H1 (cell line): ENCODE data around the gene HTR2B. TPM values are rescaled to one million over a fixed set of nuclear protein-coding genes. Genes with fewer than 3 reads are reported as not detected.

Source experiments
- CTCF ChIA-PET: fragments of 300-600 bp; sonication (Branson Sonifier 250); formaldehyde crosslinking; loops from one replicate; lab custom pipeline; 2021; ENCODE audit not compliant: partially characterized antibody; lab: Charles Lee
- POLR2A ChIA-PET: fragments of 300-600 bp; sonication (Branson Sonifier 250); formaldehyde crosslinking; loops from one replicate; lab custom pipeline; 2021; ENCODE audit warnings: inconsistent platforms; ENCODE audit not compliant: partially characterized antibody; lab: Charles Lee
- DNase-seq, 2 experiments: peaks; one replicate each; pipeline versions ENCODE4 v3.0.0 to v3.0.0-alpha.2; 2010 to 2022; ENCODE audit warnings: low spot score in 2 of 2, low read depth in 1 of 2, mixed read lengths in 1 of 2
- FAIRE-seq: peaks from 2 replicates; lab custom pipeline; 2011; peaks lifted over from hg19 to GRCh38; lab: Jason Lieb, UNC
- H2AFZ ChIP-seq: 2 replicates; pipeline ENCODE4 v1.8.1; 2012; ENCODE audit warnings: low read length, inconsistent platforms
- H2AK5ac ChIP-seq: 2 replicates; pipeline ENCODE4 v1.6.1; 2013; ENCODE audit warnings: low read depth, low read length
- H2BK120ac ChIP-seq: replicated peaks from 2 replicates; pipeline ENCODE3; 2013; ENCODE audit warnings: low read depth, low read length, inconsistent platforms
- H2BK12ac ChIP-seq: 2 replicates; pipeline ENCODE4 v1.6.1; 2013; ENCODE audit warnings: low read depth, low read length
- H2BK15ac ChIP-seq: 2 replicates; pipeline ENCODE4 v1.6.1; 2013; ENCODE audit warnings: low read length
- H2BK20ac ChIP-seq: 2 replicates; pipeline ENCODE4 v1.6.1; 2013; ENCODE audit warnings: low read length
- H2BK5ac ChIP-seq: 2 replicates; pipeline ENCODE4 v1.6.1; 2013; ENCODE audit warnings: low read depth, low read length
- H3K14ac ChIP-seq: 2 replicates; pipeline ENCODE4 v1.6.1; 2013; ENCODE audit warnings: inconsistent platforms; ENCODE audit not compliant: insufficient read length
- H3K18ac ChIP-seq: 2 replicates; pipeline ENCODE4 v1.6.1; 2013; ENCODE audit warnings: low read length; ENCODE audit errors: extremely low read depth
- H3K23ac ChIP-seq: 2 replicates; pipeline ENCODE4 v1.6.1; 2013; ENCODE audit warnings: inconsistent platforms; ENCODE audit not compliant: insufficient read length
- H3K23me2 ChIP-seq: 2 replicates; pipeline ENCODE4 v1.6.1; 2013; ENCODE audit warnings: low read depth, low read length
- H3K27ac ChIP-seq: 2 replicates; pipeline ENCODE4 v1.6.1; 2011; ENCODE audit warnings: low read depth, low read length, inconsistent platforms
- H3K27me3 ChIP-seq, 4 experiments: replicated peaks in 1 of 4; 1 replicate in 1 of 4; 2 replicates in 3 of 4; pipeline versions ENCODE4 v1.6.1 to v1.8.1; 2011 to 2013; ENCODE audit warnings: low read length in 3 of 4, mild to moderate bottlenecking in 3 of 4, inconsistent platforms in 2 of 4, mixed read lengths in 2 of 4, moderate library complexity in 1 of 4; ENCODE audit not compliant: control insufficient read depth in 3 of 4, insufficient read depth in 3 of 4; ENCODE audit errors: extremely low read depth in 1 of 4
- H3K36me3 ChIP-seq, 4 experiments: 2 replicates each; pipeline versions ENCODE4 v1.6.1 to v1.8.1; 2011 to 2013; ENCODE audit warnings: mild to moderate bottlenecking in 4 of 4, low read length in 3 of 4, moderate library complexity in 2 of 4, control low read depth in 1 of 4, inconsistent platforms in 1 of 4; ENCODE audit not compliant: insufficient read depth in 4 of 4, control insufficient read depth in 2 of 4
- H3K4ac ChIP-seq: replicated peaks from 2 replicates; pipeline ENCODE3; 2013; ENCODE audit warnings: low read length, low read depth, mixed read lengths, inconsistent platforms; ENCODE audit not compliant: insufficient read length
- H3K4me1 ChIP-seq, 4 experiments: replicated peaks in 1 of 4; 1 replicate in 1 of 4; 2 replicates in 3 of 4; pipeline versions ENCODE4 v1.6.1 to v1.8.1; 2011 to 2013; ENCODE audit warnings: low read length in 3 of 4, inconsistent platforms in 2 of 4, mixed read lengths in 1 of 4; ENCODE audit not compliant: insufficient read depth in 4 of 4, control insufficient read depth in 3 of 4
- H3K4me2 ChIP-seq, 2 experiments: 2 replicates each; pipeline versions ENCODE4 v1.6.1 to v1.8.1; 2011 to 2013; ENCODE audit warnings: low read depth in 2 of 2, low read length in 2 of 2, control low read depth in 1 of 2, inconsistent platforms in 1 of 2, mild to moderate bottlenecking in 1 of 2; ENCODE audit not compliant: insufficient read depth in 1 of 2
- H3K4me3 ChIP-seq, 4 experiments: fragments of 200-600, 300-600 bp in 1 of 4; sonication (generic), shearing (Covaris generic), sonication (Bioruptor Twin) in 1 of 4; 2 replicates each; pipeline versions ENCODE4 v1.5.1 to v1.8.1; 2011 to 2016; ENCODE audit warnings: low read length in 4 of 4, low read depth in 3 of 4, control low read depth in 2 of 4, inconsistent platforms in 2 of 4, mild to moderate bottlenecking in 2 of 4, mixed read lengths in 1 of 4, moderate library complexity in 1 of 4; ENCODE audit not compliant: insufficient read depth in 2 of 4; ENCODE audit errors: extremely low read depth in 1 of 4
- H3K56ac ChIP-seq: replicated peaks from 2 replicates; pipeline ENCODE3; 2013; ENCODE audit warnings: low read depth, mild to moderate bottlenecking, mixed read lengths, low read length, inconsistent platforms; ENCODE audit not compliant: insufficient read length
- H3K79me1 ChIP-seq: 2 replicates; pipeline ENCODE4 v1.6.1; 2013; ENCODE audit warnings: low read depth, low read length, control low read depth
- H3K79me2 ChIP-seq, 2 experiments: 2 replicates each; pipeline versions ENCODE4 v1.6.1 to v1.8.1; 2012 to 2013; ENCODE audit warnings: low read length in 2 of 2, mild to moderate bottlenecking in 2 of 2, inconsistent platforms in 1 of 2; ENCODE audit not compliant: insufficient read depth in 2 of 2, control insufficient read depth in 1 of 2
- H3K9ac ChIP-seq, 4 experiments: replicated peaks in 1 of 4; 1 replicate in 1 of 4; 2 replicates in 3 of 4; pipeline versions ENCODE4 v1.6.1 to v1.8.1; 2011 to 2013; ENCODE audit warnings: low read depth in 3 of 4, low read length in 3 of 4, control low read depth in 2 of 4, mild to moderate bottlenecking in 2 of 4, moderate library complexity in 2 of 4, inconsistent platforms in 1 of 4; ENCODE audit errors: extremely low read depth in 1 of 4
- H3K9me3 ChIP-seq, 2 experiments: 2 replicates each; pipeline versions ENCODE4 v1.6.1 to v1.8.1; 2012 to 2013; ENCODE audit warnings: mild to moderate bottlenecking in 2 of 2, moderate library complexity in 2 of 2, control low read depth in 1 of 2, inconsistent platforms in 1 of 2, low read depth in 1 of 2, low read length in 1 of 2, mixed read lengths in 1 of 2; ENCODE audit not compliant: insufficient read depth in 2 of 2
- H4K20me1 ChIP-seq, 2 experiments: replicated peaks in 1 of 2; 2 replicates each; pipeline versions ENCODE3 to v1.8.1; 2011 to 2013; ENCODE audit warnings: inconsistent platforms in 2 of 2, low read length in 2 of 2, mild to moderate bottlenecking in 1 of 2; ENCODE audit not compliant: insufficient read depth in 2 of 2, control insufficient read depth in 1 of 2
- H4K5ac ChIP-seq: 2 replicates; pipeline ENCODE4 v1.6.1; 2013; ENCODE audit warnings: low read length, low read depth, mixed read lengths, inconsistent platforms; ENCODE audit not compliant: insufficient read length
- H4K8ac ChIP-seq: 2 replicates; pipeline ENCODE4 v1.8.0; 2013; ENCODE audit warnings: mild to moderate bottlenecking, moderate library complexity, low read length, inconsistent platforms; ENCODE audit not compliant: insufficient read depth; ENCODE audit errors: extremely low read depth
- H4K91ac ChIP-seq: replicated peaks from 2 replicates; pipeline ENCODE3; 2013; ENCODE audit warnings: low read length, mixed read lengths, inconsistent platforms; ENCODE audit not compliant: insufficient read length
- ATF2 ChIP-seq: IDR thresholded peaks from 2 replicates; pipeline ENCODE4 v1.6.1; 2012; ENCODE audit warnings: low read length, inconsistent platforms
- CEBPB ChIP-seq: IDR thresholded peaks from 2 replicates; pipeline ENCODE4 v1.6.1; 2012; ENCODE audit warnings: low read depth, low read length
- CTBP2 ChIP-seq: IDR thresholded peaks from 2 replicates; pipeline ENCODE4 v1.7.0; 2011; ENCODE audit warnings: borderline replicate concordance, mild to moderate bottlenecking, moderate library complexity, mixed read lengths, low read length; ENCODE audit not compliant: insufficient read depth, insufficient read length
- RFX5 ChIP-seq: IDR thresholded peaks from 2 replicates; pipeline ENCODE4 v1.6.1; 2011; ENCODE audit warnings: low read depth, low read length, improper control_type of control experiment, borderline replicate concordance
- RNF2 ChIP-seq: fragments of 200-900, 300-1000 bp; sonication (generic); IDR thresholded peaks from 2 replicates; pipeline ENCODE4 v1.7.1; 2016; ENCODE audit warnings: borderline replicate concordance, low read depth, mild to moderate bottlenecking, antibody characterized with exemption, low read length; ENCODE audit not compliant: poor library complexity, severe bottlenecking; ENCODE audit errors: missing control alignments
- TEAD4 ChIP-seq: IDR thresholded peaks from 2 replicates; pipeline ENCODE4 v1.6.1; 2012; ENCODE audit warnings: low read depth, low read length, inconsistent platforms, mixed read lengths
- WGBS, 2 experiments: shearing (Covaris generic) in 1 of 2; methylation state at CpG; one replicate each; pipeline versions ENCODE4 v1.1.6 to v1.1.7; 2013 to 2015; ENCODE audit warnings: low lambda C conversion rate in 2 of 2, mixed read lengths in 2 of 2, inconsistent platforms in 1 of 2, low coverage in 1 of 2, missing lambda C conversion rate in 1 of 2; ENCODE audit not compliant: insufficient replicate concordance in 2 of 2, insufficient coverage in 1 of 2, insufficient read length in 1 of 2; ENCODE audit errors: extremely low coverage in 1 of 2, missing lambda C conversion rate in 1 of 2; 5-methylcytosine and 5-hydroxymethylcytosine counted together
- polyA plus RNA-seq, 7 experiments: library from polyadenylated mRNA; depleted of rRNA in 3 of 7; stranded (reverse) in 5 of 7; unstranded in 2 of 7; fragments of >200 nt in 5 of 7; fragments of 200-250 nt in 2 of 7; gene quantifications; 1 replicate in 5 of 7; 2 replicates in 1 of 7; 4 replicates in 1 of 7; pipeline versions ENCODE4 v1.2.1 to v1.2.3, GENCODE V29; 2011 to 2013; ENCODE audit warnings: missing spikeins in 2 of 7, mixed read lengths in 2 of 7
- total RNA-seq: library from RNA; stranded (reverse); fragmentation: NEBNext Ultra II Directional; extraction: Animal tissue kit (Norgen Biotek cat#: 25700); gene quantifications from 2 replicates; pipeline ENCODE4 v1.2.1, GENCODE V29; 2021

Gene HTR2B
- total and polyA plus RNA-seq, 2 of the 8 experiments (the other 6 are each of a cell fraction or from before 2014, with no cell fraction given) = not detected

DNA sequence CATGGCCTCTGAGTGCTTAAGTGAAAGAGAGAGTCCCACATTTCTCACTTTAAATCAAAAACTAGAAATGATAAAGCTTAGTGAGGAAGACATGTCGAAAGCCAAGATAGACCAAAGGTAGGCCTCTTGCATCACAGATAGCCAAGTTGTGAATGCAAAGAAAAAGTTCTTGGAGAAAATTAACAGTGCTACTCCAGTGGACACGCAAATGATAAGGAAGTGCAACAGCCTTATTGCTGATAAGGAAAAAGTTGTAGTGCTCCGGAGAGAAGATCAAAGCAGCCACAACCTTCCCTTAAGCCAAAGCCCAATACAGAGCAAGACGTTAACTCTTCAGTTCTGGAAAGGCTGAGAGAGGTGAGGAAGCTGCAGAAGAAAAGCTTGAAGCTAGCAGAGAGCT, 36.1 kb downstream of the HTR2B start:
- no peak overlapping the region for H2BK15ac ChIP-seq
- TF ChIP-seq TEAD4 (no peak), CTBP2 (no peak), ATF2 (no peak), RNF2 (no peak), CEBPB (no peak), RFX5 (no peak)

More for the DNA sequence above, 36.1 kb downstream of the HTR2B start:
- CTCF ChIA-PET = interaction anchor here (1.2 to 3.0 kb wide), 4 partner anchors 13 to 139 kb away, joined by 3 to 8 read pairs (median 6); no protein-coding TSS in a partner anchor
- H3K56ac ChIP-seq = no peak overlapping the region
- DNase-seq (no peak), FAIRE-seq (no peak)
- H2BK12ac ChIP-seq = no peak overlapping the region
- H2AK5ac ChIP-seq = no peak overlapping the region
- no peak overlapping the region for H4K8ac ChIP-seq
- peaks cover 0 to 4% of the 10 kb centered on the region in 2 experiments; a peak in 1 of 4 replicates for H3K9me3 ChIP-seq
- no peak overlapping the region for H3K18ac ChIP-seq
- no peak overlapping the region for H3K23ac ChIP-seq
- no peak overlapping the region for H3K4me3 ChIP-seq
- no peak overlapping the region for H2BK5ac ChIP-seq
- no peak overlapping the region for H3K27ac ChIP-seq
- no peak overlapping the region for H4K91ac ChIP-seq
- H3K79me1 ChIP-seq = no peaks in the 10 kb centered on the region
- no peak overlapping the region for H3K4me2 ChIP-seq
- H3K4me1 ChIP-seq = no peaks in the 10 kb centered on the region
- H2BK120ac ChIP-seq = no peak overlapping the region
- no peak overlapping the region for H3K14ac ChIP-seq
- H2BK20ac ChIP-seq = no peak overlapping the region
- H3K36me3 ChIP-seq = peaks cover 4 to 68% (median 40%) of the 10 kb centered on the region in 4 experiments; a peak in 7 of 8 replicates
- H2AFZ ChIP-seq = no peak overlapping the region
- no peaks in the 10 kb centered on the region for H3K27me3 ChIP-seq
- no peak overlapping the region for H4K5ac ChIP-seq
- no peaks in the 10 kb centered on the region for H3K23me2 ChIP-seq
- no peak overlapping the region for H3K9ac ChIP-seq
- peaks cover 0 to 2% of the 10 kb centered on the region in 2 experiments; a peak in 1 of 4 replicates for H3K79me2 ChIP-seq
- H3K4ac ChIP-seq = no peak overlapping the region
- POLR2A ChIA-PET = interaction anchor here (1.0 kb wide), 1 partner anchor 30 kb away, joined by 3 read pairs; no protein-coding TSS in a partner anchor
- no peaks in the 10 kb centered on the region for H4K20me1 ChIP-seq
- 97% methylated on average over 4 of the region's 4 CpGs; no CpG with 5 or more reads in 1 of the 2 experiments for WGBS, 2 experiments
